ENCODE measurements around the gene SNF8. TPM values are rescaled to one million over a fixed set of nuclear protein-coding genes. Genes with fewer than 3 reads are reported as not detected.

SNF8 gene
- total RNA-seq, 1 experiment from 2014 or later: 156 TPM

GRCh38 chr17:48930435-48930873, 14.2 kb downstream of the SNF8 start:
- POLR2A ChIA-PET: interaction anchor here (0.5 to 2.7 kb wide), 9 partner anchors 8 to 914 kb away, joined by 3 to 14 read pairs (median 4); partner anchors contain the start of genes SNF8 and UBE2Z
- Mint-ChIP-seq H3K27ac (ENCODE audit: low read depth, unreplicated experiment) (no peak overlapping the region), H3K9me3 (ENCODE audit: unreplicated experiment) (no peaks in the 10 kb centered on the region), H3K36me3 (ENCODE audit: insufficient read depth, unreplicated experiment) (peaks cover 95% of the 10 kb centered on the region), H3K4me1 (ENCODE audit: insufficient read depth, unreplicated experiment) (peaks cover 16% of the 10 kb centered on the region), H3K4me3 (ENCODE audit: unreplicated experiment) (no peak overlapping the region), H3K27me3 (ENCODE audit: insufficient read depth, unreplicated experiment) (no peaks in the 10 kb centered on the region)
- BruUV-seq (replicated peaks): no TSS peak
- intact Hi-C loops (cut with micrococcal nuclease): no loop called here
- CTCF ChIA-PET: interaction anchor here (0.6 to 1.4 kb wide), 2 partner anchors 46 to 106 kb away, joined by 4 to 5 read pairs; no protein-coding TSS in a partner anchor
- TF ChIP-seq CTCF (IDR thresholded peaks at IDR 0.05; ENCODE audit: unreplicated experiment): no peak
- no peak for DNase-seq (ENCODE audit: unreplicated experiment)

DNA sequence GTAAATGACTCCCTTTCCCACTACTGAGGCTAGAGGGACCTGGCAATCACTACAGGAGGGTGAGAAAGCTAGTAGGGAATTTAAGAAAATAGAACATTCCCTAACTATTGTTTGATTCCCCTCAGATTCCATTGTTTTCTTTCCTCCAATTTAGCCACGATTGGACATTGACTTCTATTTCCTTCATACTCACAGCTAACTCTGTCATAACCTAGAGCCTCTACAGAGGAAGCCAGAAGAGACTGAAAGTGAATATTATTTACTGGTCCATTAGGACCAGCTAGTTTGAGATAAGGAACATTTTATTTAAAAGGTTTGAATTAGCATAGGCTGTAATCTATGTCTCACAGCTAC, 14.9 kb downstream of the SNF8 start:
- Mint-ChIP-seq H3K27ac (ENCODE audit: low read depth, unreplicated experiment) (no peak overlapping the region), H3K4me3 (ENCODE audit: unreplicated experiment) (no peak overlapping the region), H3K36me3 (ENCODE audit: insufficient read depth, unreplicated experiment) (peaks cover 97% of the 10 kb centered on the region), H3K4me1 (ENCODE audit: insufficient read depth, unreplicated experiment) (peaks cover 19% of the 10 kb centered on the region), H3K9me3 (ENCODE audit: unreplicated experiment) (no peaks in the 10 kb centered on the region), H3K27me3 (ENCODE audit: insufficient read depth, unreplicated experiment) (no peaks in the 10 kb centered on the region)
- no TSS peak for BruUV-seq (replicated peaks)
- DNase-seq (ENCODE audit: unreplicated experiment): no peak
- ChIA-PET POLR2A (interaction anchor here (0.7 to 2.7 kb wide), 6 partner anchors 11 to 913 kb away, joined by 3 to 14 read pairs (median 10); partner anchors contain the start of genes SNF8 and UBE2Z), CTCF (interaction anchor here (0.6 to 1.4 kb wide), 3 partner anchors 45 to 106 kb away, joined by 4 to 5 read pairs (median 5); no protein-coding TSS in a partner anchor)
- TF ChIP-seq CTCF (IDR thresholded peaks at IDR 0.05; ENCODE audit: unreplicated experiment): no peak
- intact Hi-C loops (cut with micrococcal nuclease): no loop called here

DNA sequence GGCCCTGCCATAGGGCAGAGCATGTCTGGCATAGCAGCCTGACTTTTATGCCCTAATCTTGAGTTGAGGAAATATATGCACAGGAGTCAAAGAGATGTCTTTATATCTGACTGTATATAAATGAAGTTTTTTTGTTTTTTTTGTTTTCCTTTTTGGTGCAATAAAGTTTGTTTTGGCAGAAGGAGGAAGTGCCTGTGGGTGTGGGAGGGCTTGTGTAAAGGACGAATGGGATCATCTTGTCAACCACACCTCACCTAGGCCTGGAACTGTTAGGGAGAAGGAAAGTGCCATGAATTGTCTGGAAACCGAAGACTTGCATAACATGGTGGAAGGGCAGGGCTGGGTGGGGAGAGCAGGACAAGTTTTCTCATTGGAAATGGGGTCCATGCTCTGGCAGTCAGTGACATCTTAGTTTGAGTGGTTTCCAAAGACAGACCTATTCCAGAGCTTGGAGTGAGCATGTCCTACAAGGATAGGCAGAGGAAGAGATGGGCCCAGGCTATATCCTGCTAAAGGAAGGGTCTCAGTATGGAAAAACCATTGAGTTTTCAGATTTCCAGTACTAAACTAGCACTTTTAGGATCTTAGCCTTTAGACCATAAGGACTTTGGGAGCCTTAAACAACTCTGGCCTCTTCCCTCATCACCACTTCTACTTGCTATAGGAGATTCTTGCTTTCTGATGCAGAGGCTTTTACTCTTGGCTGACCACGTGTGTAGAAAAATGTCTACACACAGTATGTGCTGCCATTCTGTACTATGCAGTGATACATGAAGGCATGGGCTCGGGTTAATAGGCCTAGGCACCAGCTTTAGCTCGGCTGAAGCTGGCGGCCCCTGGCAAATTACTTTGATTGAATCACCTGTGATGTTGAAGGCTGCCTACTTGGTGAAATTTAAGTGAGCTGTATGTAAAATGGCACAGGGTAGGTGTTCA, 15.5 kb downstream of the SNF8 start:
- no TSS peak for BruUV-seq (replicated peaks)
- peaks cover 97% of the 10 kb centered on the region for H3K36me3 Mint-ChIP-seq (ENCODE audit: insufficient read depth, unreplicated experiment)
- POLR2A ChIA-PET: interaction anchor here (0.7 to 2.7 kb wide), 6 partner anchors 10 to 913 kb away, joined by 3 to 14 read pairs (median 10); partner anchors contain the start of genes SNF8 and UBE2Z
- H3K4me1 Mint-ChIP-seq (ENCODE audit: insufficient read depth, unreplicated experiment): peaks cover 19% of the 10 kb centered on the region
- intact Hi-C loops (cut with micrococcal nuclease): no loop called here
- no peak for TF ChIP-seq CTCF (IDR thresholded peaks at IDR 0.05; ENCODE audit: unreplicated experiment)
- peak overlapping the region; percentile 14 for H3K27ac Mint-ChIP-seq (ENCODE audit: low read depth, unreplicated experiment)
- CTCF ChIA-PET: interaction anchor here (1.4 kb wide), 1 partner anchor 104 kb away, joined by 5 read pairs; no protein-coding TSS in a partner anchor
- no peak overlapping the region for H3K4me3 Mint-ChIP-seq (ENCODE audit: unreplicated experiment)
- no peak for DNase-seq (ENCODE audit: unreplicated experiment)
- H3K27me3 Mint-ChIP-seq (ENCODE audit: insufficient read depth, unreplicated experiment): no peaks in the 10 kb centered on the region
- H3K9me3 Mint-ChIP-seq (ENCODE audit: unreplicated experiment): no peaks in the 10 kb centered on the region
